Eye (tissue), 1 donor: ENCODE measurements around the gene GRIA1.

ENCODE experiments used
- DNase-seq: peaks from one replicate; pipeline ENCODE4 v3.0.0-alpha.2; 2015

GRIA1 gene

GRCh38 chr5:153500178-153500577, 9.7 kb downstream of the GRIA1 start:
- DNase-seq = no peak

- DNase-seq = no peak
Measured at GRCh38 chr5:153504726-153505125, 14.3 kb downstream of the GRIA1 start.

DNA sequence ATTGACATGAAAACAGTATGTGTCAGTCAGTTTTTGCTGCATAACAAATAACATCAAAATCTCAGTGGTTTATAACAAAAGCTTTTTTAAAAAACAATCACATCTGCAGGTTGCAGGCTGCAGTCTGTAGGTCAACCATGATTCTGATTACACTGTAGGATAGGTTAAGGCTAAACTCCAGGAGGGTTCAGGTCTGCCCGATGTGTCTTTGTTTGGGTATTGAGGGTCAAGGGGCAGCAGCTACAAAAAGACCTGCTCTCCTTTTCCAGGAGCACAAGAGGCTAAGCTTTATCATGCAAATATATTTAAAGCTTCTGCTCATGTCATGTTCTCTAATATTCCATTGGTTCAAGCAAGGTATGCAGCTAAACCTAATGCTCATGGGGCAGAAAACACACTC, 18.2 kb downstream of the GRIA1 start:
- DNase-seq = no peak

DNA sequence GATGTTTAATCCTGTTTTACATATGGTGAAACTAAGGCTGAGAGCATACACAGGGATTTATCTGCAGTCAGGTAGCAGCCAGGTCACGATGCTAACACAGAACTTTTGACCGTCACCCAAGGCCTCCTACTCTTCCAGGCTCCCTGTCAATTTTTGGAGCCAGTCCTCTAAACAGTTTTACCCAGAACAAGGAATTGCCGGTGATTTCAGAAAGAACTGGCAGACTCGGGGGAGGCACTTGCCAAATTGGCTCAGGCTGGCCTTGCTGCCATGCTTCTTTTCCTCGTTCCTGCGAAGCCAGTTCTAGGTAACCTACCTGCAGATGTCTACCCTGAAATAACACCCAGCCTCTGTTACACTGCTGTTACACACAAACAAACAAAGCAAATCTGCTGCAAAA, 21.2 kb downstream of the GRIA1 start:
- DNase-seq = no peak

GRCh38 chr5:153513156-153513555, 22.7 kb downstream of the GRIA1 start:
- DNase-seq = no peak

GRCh38 chr5:153515301-153515700, 24.8 kb downstream of the GRIA1 start:
- DNase-seq = no peak

DNA sequence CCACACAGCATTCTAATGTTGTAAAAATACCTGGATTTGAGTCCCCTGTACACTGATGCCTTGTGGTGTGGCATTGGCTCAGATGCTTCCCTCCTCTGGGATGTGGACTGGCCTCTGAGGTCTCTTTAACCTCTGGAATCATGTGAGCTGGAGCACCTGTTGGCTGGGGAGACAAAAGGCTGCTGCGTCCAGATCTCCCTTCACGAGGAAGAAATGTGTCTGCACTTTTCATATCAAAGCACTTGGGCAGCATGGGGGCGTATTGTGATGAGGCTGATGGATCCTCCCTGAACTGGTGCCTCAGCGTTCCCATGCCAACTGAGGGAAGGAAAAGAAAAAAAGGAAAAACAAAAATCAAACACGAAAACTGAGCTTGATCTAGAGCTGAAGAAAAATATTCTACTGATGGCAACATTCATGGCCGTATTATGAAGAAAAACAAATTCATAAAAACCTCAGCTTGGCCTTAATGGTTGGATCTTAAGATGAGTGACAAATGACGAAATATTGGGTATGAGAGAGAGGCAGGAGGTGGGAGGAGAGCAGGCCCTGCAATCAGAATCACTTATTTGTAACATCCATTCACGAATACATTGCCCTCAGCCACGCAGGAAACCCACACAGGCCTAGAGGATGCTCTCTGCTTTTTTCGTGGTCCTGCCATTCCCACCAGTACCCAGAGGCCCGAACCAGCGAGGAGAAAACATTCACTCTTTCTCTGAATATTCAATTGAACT, 26.2 kb downstream of the GRIA1 start:
- DNase-seq = peak; percentile 34

DNA sequence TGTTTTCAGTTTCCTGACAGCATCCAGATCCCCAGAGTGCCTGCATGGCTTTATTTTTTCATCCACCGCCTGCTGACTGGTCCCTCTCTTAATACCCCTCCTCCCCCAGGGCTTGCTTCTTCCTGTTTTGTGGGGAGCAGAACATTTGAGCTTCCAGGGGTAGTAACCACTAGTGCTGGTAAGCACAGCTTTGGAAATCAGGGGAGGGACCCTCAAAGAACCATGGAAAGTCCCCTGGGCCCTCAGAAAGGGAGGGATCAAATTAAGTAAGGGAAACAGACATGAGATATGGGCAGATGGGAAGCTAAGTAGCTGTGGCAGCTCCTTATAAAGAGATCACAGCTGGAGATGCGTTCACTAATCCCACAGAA, 26.8 kb downstream of the GRIA1 start:
- DNase-seq = peak; percentile 63

DNA sequence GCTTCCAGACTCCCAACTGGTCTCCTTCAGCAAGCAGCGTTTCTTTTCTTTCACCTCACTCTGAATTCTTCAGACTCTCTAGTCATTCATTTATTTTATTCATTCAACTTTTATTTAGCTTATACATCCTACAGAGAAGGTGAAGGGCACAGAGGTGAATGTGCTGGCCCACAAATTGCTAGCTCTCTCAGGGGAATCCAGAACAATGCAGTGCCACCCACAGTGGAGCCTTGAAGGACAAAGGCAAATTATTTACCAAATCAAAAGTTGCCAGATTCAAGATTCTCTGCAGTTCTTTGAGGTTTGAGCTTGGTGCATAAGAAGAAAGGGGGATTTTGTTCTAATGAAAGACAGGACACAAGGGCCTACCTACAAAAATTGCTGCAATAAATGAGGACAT, 29.7 kb downstream of the GRIA1 start:
- DNase-seq = no peak

GRCh38 chr5:153520952-153521351, 30.5 kb downstream of the GRIA1 start:
- DNase-seq = no peak

GRCh38 chr5:153523211-153523610, 32.7 kb downstream of the GRIA1 start:
- DNase-seq = no peak

DNA sequence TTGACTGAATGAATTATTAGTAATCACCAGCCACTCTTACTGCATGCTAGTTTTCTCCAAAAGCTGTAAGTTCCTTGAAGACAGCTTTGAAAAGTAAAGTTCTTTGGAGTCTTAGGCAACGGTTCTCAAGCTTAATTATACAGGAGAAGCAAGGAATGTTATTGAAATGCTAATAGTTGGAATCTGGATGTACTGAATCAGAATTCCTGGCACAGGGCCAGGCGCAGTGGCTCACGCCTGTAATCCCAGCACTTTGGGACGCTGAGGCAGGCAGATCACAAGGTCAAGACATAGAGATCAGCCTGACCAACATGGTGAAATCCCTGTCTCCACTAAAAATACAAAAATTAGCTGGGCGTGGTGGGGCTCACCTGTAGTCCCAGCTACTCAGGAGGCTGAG, 33.4 kb downstream of the GRIA1 start:
- no peak for DNase-seq

GRCh38 chr5:153525536-153525935, 35.1 kb downstream of the GRIA1 start:
- DNase-seq = no peak

DNA sequence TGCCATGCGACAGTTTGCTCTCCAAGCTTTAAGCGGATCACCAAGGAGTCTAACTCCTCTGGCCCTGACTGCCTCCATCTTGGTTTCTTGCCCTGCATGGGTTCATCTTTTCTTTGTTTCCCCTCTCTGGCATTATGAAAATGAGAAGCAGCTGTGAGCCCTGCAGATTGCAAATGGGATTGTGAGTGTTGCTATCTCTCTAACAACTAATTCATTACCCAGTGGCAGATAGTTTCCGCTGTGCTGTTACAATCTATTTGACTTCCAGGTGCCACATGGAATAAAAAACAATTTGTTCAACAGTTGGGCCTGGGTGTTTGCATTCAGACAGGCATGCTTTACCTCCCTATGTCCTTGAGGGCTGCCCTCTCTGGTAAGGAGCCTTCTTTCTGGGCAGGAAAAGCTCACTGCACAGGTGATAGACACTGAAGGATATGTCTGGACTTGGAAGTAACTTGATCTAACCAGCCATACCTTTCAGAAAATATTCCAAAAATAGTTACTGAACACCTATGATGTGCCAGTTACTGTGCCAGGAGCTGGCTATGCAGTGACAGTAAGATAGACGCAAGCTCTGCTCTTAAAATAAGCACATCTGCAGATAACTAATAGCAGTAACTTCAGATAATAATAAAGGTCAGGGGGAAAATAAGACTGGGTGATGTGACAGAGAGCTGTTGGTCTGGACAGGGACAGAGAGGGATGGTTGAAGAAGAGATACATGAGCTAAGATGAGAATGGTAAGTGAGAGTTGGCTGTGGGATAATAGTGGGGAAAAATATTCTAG, 40.1 kb downstream of the GRIA1 start:
- DNase-seq = no peak

- DNase-seq = no peak
Measured at GRCh38 chr5:153533546-153533945, 43.1 kb downstream of the GRIA1 start.

GRCh38 chr5:153534102-153534501, 43.6 kb downstream of the GRIA1 start:
- DNase-seq = no peak

DNA sequence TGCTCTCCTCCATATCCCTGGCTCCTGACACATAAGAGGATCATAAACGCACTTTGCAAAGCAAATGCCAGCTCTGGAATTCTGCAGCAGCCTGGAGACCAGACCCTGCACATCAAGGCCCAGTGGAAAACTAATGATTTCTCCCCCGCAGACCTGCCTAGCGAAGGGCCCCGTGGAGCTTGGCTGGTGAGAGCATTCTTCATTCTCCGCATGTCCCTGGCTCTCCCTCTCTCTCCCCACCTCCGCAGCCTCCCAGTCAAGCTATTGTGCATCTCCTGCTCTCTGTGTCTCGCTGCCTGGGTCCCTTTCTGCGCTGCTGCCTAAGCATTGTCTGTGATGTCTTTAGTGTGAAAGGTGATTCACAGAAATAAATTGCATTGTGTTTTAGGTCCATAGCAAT, 46.7 kb downstream of the GRIA1 start:
- DNase-seq = no peak

DNA sequence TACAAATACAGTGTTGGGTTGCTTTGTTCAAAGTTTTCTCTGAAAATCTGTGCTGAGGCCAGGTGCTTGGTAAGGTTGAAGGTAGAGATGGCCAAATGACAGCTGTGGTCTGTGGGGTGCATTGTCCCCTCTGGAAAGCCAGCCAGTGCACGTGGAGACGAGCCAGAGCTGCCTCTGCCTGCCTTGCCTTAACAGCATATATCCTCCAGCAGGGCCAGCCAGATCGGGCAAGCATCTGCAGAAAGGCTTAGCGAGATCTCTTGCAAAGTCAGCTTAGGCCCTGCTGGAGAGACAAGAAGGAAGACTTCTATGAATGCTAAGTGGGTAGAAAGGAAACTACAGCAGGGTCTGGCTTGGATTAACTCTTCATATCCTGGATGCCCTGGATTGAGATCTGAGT, 49.5 kb downstream of the GRIA1 start:
- no peak for DNase-seq

GRCh38 chr5:153542536-153542935, 52.1 kb downstream of the GRIA1 start:
- no peak for DNase-seq

DNA sequence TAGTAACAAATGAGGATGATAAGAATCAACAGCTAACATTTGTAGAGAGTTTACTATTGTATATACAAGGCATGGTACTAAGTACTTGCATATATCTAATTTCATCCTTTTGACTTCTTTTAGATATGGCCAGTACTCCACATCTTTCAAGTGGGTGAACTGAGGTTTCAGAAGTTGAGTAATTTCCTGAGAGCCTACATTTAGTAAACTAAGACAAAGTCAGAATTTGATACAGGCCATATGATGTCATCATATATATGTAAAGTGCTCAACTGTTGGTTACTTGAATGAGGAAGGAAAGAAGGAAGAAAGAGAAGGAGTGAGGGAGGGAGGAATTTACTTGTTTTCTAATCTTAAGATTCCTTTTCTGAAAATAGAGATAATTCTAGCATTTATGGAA, 52.8 kb downstream of the GRIA1 start:
- DNase-seq = no peak

DNA sequence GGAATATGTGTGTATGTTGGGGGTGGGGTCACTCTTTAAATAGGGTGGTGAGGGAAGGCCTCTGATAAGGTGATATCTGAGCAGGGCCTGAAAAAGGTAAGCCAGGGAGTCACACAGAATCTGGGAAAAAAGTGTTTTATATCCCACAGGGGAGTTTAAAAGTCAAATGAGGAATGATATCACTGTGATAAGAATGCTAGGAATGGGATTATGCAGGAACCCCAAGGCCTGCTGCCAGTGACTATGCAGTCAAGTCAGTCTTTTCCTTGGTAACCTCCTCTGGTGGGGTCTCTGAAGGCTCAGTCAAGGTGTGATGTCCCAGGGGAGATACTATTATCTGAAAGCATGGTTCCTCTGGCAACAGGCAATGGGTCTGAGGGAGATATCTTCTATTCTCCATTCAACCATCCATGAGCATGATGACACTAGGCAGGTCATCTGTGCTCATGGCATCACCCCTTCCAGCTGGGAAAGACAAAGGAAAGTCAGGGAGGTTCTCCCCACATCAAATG, 53.5 kb downstream of the GRIA1 start:
- DNase-seq = no peak

- no peak for DNase-seq
Measured at GRCh38 chr5:153544706-153545105, 54.2 kb downstream of the GRIA1 start.

DNA sequence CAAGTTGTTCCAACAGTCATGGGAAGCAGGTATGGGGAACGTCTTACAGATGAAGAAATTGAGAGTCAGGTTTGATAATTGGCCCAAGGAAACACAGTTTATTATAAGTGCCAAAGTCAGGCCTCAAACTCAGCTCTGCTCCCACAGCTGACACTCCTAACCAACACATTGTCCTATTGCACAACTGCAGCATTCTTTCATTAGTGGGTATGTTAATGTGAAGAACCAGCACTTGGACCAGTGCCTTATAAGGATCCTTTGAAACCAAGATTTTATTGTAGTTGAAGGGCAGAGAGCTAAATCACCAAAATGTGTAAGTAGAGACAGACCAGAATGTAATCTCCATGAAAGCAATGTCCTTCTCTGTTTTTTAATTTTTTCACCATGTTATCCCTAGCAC, 56.1 kb downstream of the GRIA1 start:
- DNase-seq = no peak

GRCh38 chr5:153551537-153552079, 61.1 kb downstream of the GRIA1 start:
- peak; percentile 53 for DNase-seq
